Measurements from ENCODE around the gene ZNF543. TPM values are rescaled to one million over a fixed set of nuclear protein-coding genes. Genes with fewer than 3 reads are reported as not detected.

Gene ZNF543
- total RNA-seq (2014; rRNA removed) (5.2 and 7.6 TPM in 2 replicates), Bru-seq, nascent RNA (percentile 79 among the genes with signal in this experiment), BruChase-seq, experiment 1, labeled RNA remaining after a 6-hour chase (percentile 92 among the genes with signal in this experiment), BruChase-seq, experiment 2, labeled RNA remaining after a 2-hour chase (percentile 90 among the genes with signal in this experiment)
- long read RNA-seq, transcript ZNF543-201 (4 exons, 3,659 nt): major isoform, 5 of 7 reads
- long read RNA-seq, partial matches to known transcripts: 0 of 7 reads
- long read RNA-seq, other reads (novel, unspliced or antisense): 2 of 7 reads

- Histone ChIP-seq H3K9ac (ENCODE audit: low read length) (peak within 1 kb of the TSS; percentile 94), H4K20me1 (ENCODE audit: low read length) (no peaks in the 10 kb centered on the region), H3K9me2 (replicated peaks; ENCODE audit: low read length) (no peaks in the 10 kb centered on the region), H3K9me3 (ENCODE audit: low read length) (no peaks in the 10 kb centered on the region), H3K36me3 (ENCODE audit: low read depth, low read length) (peaks cover 20% of the 10 kb centered on the region), H3F3A (ENCODE audit: low read length, unreplicated experiment) (no peaks in the 10 kb centered on the region), H3K79me2 (ENCODE audit: low read length) (peaks cover 33% of the 10 kb centered on the region), H3K4me2 (ENCODE audit: low read length) (peak within 1 kb of the TSS; percentile 94), H3K27ac (ENCODE audit: low read length) (peak within 1 kb of the TSS; percentile 19; the same call in 1 of the 2 replicates), H3K4me3 (ENCODE audit: low read length) (peak within 1 kb of the TSS; percentile 88), H3K27me3 (ENCODE audit: low read length) (0 out of 2 replicates have a peak, but pooled peaks cover under 1% of the 10 kb centered on the region), H3K4me1 (ENCODE audit: insufficient read depth, low read length) (peaks cover 23% of the 10 kb centered on the region), H2AFZ (ENCODE audit: low read length) (peak within 1 kb of the TSS; percentile 87)
- POLR2A ChIA-PET (ENCODE audit: unreplicated experiment): no interaction called here
- no peak for TF ChIP-seq EZH2phosphoT487 (IDR thresholded peaks at IDR 0.05; ENCODE audit: borderline replicate concordance, low read length)
- TF ChIP-seq EZH2 (IDR thresholded peaks at IDR 0.05; ENCODE audit: low read length, unreplicated experiment): no peak
- no peak for TF ChIP-seq CTCF (conservative IDR thresholded peaks at IDR 0.05; ENCODE audit: low read depth, low read length)
- TSS peak; percentile 59 for BruUV-seq (replicated peaks)
- ATAC-seq (peak; percentile 99), DNase-seq (peak; percentile 98)
- intact Hi-C loops (cut with micrococcal nuclease): loop anchor here (1.0 kb wide), 2 partner anchors 41 to 43 kb away; partner anchors contain the start of genes TRAPPC2B and ZNF547
- CTCF ChIA-PET: no interaction called here
Measured at GRCh38 chr19:57320180-57321084, at the start of gene ZNF543. Gene ZNF543 (plus strand): TSS chr19:57320472. CDS start chr19:57320854, 382 bp downstream.

- Histone ChIP-seq H3K9ac (ENCODE audit: low read length) (no peak overlapping the region), H3K4me2 (ENCODE audit: low read length) (no peak overlapping the region), H3K4me3 (ENCODE audit: low read length) (no peak overlapping the region), H3K4me1 (ENCODE audit: insufficient read depth, low read length) (peaks cover 21% of the 10 kb centered on the region), H3K27me3 (ENCODE audit: low read length) (no peaks in the 10 kb centered on the region), H3K9me3 (ENCODE audit: low read length) (no peaks in the 10 kb centered on the region), H3K9me2 (replicated peaks; ENCODE audit: low read length) (no peaks in the 10 kb centered on the region), H3K36me3 (ENCODE audit: low read depth, low read length) (no peaks in the 10 kb centered on the region), H3K79me2 (ENCODE audit: low read length) (no peaks in the 10 kb centered on the region), H2AFZ (ENCODE audit: low read length) (no peak overlapping the region), H4K20me1 (ENCODE audit: low read length) (no peaks in the 10 kb centered on the region), H3K27ac (ENCODE audit: low read length) (no peak overlapping the region), H3F3A (ENCODE audit: low read length, unreplicated experiment) (no peaks in the 10 kb centered on the region)
- intact Hi-C loops (cut with micrococcal nuclease): no loop called here
- DNase-seq (no peak), ATAC-seq (no peak)
- BruUV-seq (replicated peaks): no TSS peak
- TF ChIP-seq EZH2phosphoT487 (IDR thresholded peaks at IDR 0.05; ENCODE audit: borderline replicate concordance, low read length): no peak
- TF ChIP-seq CTCF (conservative IDR thresholded peaks at IDR 0.05; ENCODE audit: low read depth, low read length): no peak
- TF ChIP-seq EZH2 (IDR thresholded peaks at IDR 0.05; ENCODE audit: low read length, unreplicated experiment): no peak
- ChIA-PET CTCF (no interaction called here), POLR2A (ENCODE audit: unreplicated experiment) (no interaction called here)
Measured at GRCh38 chr19:57271280-57271679, 49.0 kb upstream of the ZNF543 start.
